GM23338 (cell line): ENCODE measurements around the gene TPSAB1. TPM values are rescaled to one million over a fixed set of nuclear protein-coding genes. Genes with fewer than 3 reads are reported as not detected.

Experiments used
- ATAC-seq: fragments of 200-7000 bp; cut with Tn5 transposase; 3 replicates; pipeline ENCODE4 v1.9.1; 2020
- DNase-seq: peaks from one replicate; pipeline ENCODE4 v3.0.0-alpha.2; 2015; ENCODE audit warnings: low spot score
- H2AFZ ChIP-seq: fragments of 200-600 bp; sonication (generic); 2 replicates; pipeline ENCODE4 v1.8.0; 2016; ENCODE audit warnings: antibody characterized with exemption, mild to moderate bottlenecking, moderate library complexity
- H3F3A ChIP-seq: fragments of 200-600 bp; sonication (generic); replicated peaks from 2 replicates; pipeline ENCODE4 v1.8.0; 2017; ENCODE audit warnings: antibody characterized with exemption, mixed run types, low read depth
- H3K27ac ChIP-seq: fragments of 200-600 bp; sonication (generic); 2 replicates; pipeline ENCODE4 v1.6.1; 2016; ENCODE audit warnings: low read depth
- H3K27me3 ChIP-seq: fragments of 200-600 bp; sonication (generic); 2 replicates; pipeline ENCODE4 v1.8.0; 2016; ENCODE audit warnings: mild to moderate bottlenecking, mixed run types, moderate library complexity; ENCODE audit not compliant: insufficient read depth
- H3K36me3 ChIP-seq: fragments of 200-600 bp; sonication (generic); 2 replicates; pipeline ENCODE4 v1.8.0; 2016; ENCODE audit warnings: mild to moderate bottlenecking; ENCODE audit not compliant: insufficient read depth
- H3K4me1 ChIP-seq: fragments of 200-600 bp; sonication (generic); 2 replicates; pipeline ENCODE4 v1.8.0; 2016; ENCODE audit warnings: mild to moderate bottlenecking, moderate library complexity; ENCODE audit not compliant: insufficient read depth
- H3K4me2 ChIP-seq: fragments of 200-600 bp; sonication (generic); 2 replicates; pipeline ENCODE4 v1.7.1; 2017; ENCODE audit warnings: mixed run types
- H3K4me3 ChIP-seq: fragments of 200-600 bp; sonication (generic); 2 replicates; pipeline ENCODE4 v1.6.1; 2016; ENCODE audit warnings: mixed run types
- H3K79me2 ChIP-seq: fragments of 200-600 bp; sonication (generic); replicated peaks from 2 replicates; pipeline ENCODE4 v1.8.0; 2017; ENCODE audit warnings: mild to moderate bottlenecking; ENCODE audit not compliant: insufficient read depth
- H3K9me2 ChIP-seq: fragments of 200-600 bp; sonication (generic); 2 replicates; pipeline ENCODE4 v1.8.0; 2017; ENCODE audit not compliant: insufficient read depth
- H4K20me1 ChIP-seq: fragments of 200-600 bp; sonication (generic); replicated peaks from 2 replicates; pipeline ENCODE4 v1.8.0; 2017; ENCODE audit warnings: mild to moderate bottlenecking; ENCODE audit not compliant: insufficient read depth
- H3K27ac Mint-ChIP-seq: 2 replicates; pipeline ENCODE4 v1.8.0; 2020; ENCODE audit warnings: inconsistent platforms, mild to moderate bottlenecking, moderate library complexity, mixed read lengths
- H3K27me3 Mint-ChIP-seq: 3 replicates; pipeline ENCODE4 v1.8.0; 2022; ENCODE audit warnings: low read depth, mild to moderate bottlenecking, moderate library complexity, mixed read lengths, inconsistent platforms; ENCODE audit not compliant: insufficient read depth, poor library complexity
- H3K36me3 Mint-ChIP-seq: 3 replicates; pipeline ENCODE4 v1.8.0; 2021; ENCODE audit warnings: low read depth, mild to moderate bottlenecking, inconsistent platforms, moderate library complexity, mixed read lengths
- H3K4me1 Mint-ChIP-seq: 3 replicates; pipeline ENCODE4 v1.8.0; 2020; ENCODE audit warnings: mild to moderate bottlenecking, inconsistent platforms, mixed read lengths
- H3K4me3 Mint-ChIP-seq: 3 replicates; pipeline ENCODE4 v1.8.0; 2021; ENCODE audit warnings: moderate library complexity, mild to moderate bottlenecking, inconsistent platforms, mixed read lengths
- H3K9me3 Mint-ChIP-seq: 3 replicates; pipeline ENCODE4 v1.8.0; 2020; ENCODE audit warnings: moderate library complexity, mild to moderate bottlenecking, inconsistent platforms, mixed read lengths
- CREB1 ChIP-seq: fragments of 250-450 bp; sonication (Bioruptor Pico); IDR thresholded peaks from 2 replicates; pipeline ENCODE4 v1.5.0; 2020; ENCODE audit warnings: low read depth, mild to moderate bottlenecking, moderate library complexity
- CTCF ChIP-seq, 2 experiments: fragments of 200-600 bp in 1 of 2; sonication (generic) in 1 of 2; conservative IDR thresholded peaks; 2 replicates each; pipeline versions ENCODE4 v1.5.1 to v1.6.1; 2016 to 2017; ENCODE audit warnings: antibody characterized with exemption in 2 of 2, low read depth in 2 of 2, mild to moderate bottlenecking in 2 of 2, moderate library complexity in 1 of 2
- ETS1 ChIP-seq: IDR thresholded peaks from 2 replicates; pipeline ENCODE4 v1.6.1; 2016; ENCODE audit warnings: antibody characterized with exemption
- EZH2 ChIP-seq: fragments of 200-600 bp; sonication (generic); IDR thresholded peaks from one replicate; pipeline ENCODE4 v1.8.0; 2017; ENCODE audit warnings: antibody characterized with exemption, mild to moderate bottlenecking, low read depth; ENCODE audit not compliant: unreplicated experiment
- EZH2phosphoT487 ChIP-seq: fragments of 200-600 bp; sonication (generic); IDR thresholded peaks from one replicate; pipeline ENCODE4 v1.8.1; 2018; ENCODE audit warnings: antibody characterized with exemption; ENCODE audit not compliant: unreplicated experiment
- NANOG ChIP-seq: IDR thresholded peaks from 2 replicates; pipeline ENCODE4 v1.6.1; 2016; ENCODE audit warnings: antibody characterized with exemption, borderline replicate concordance
- STAT1 ChIP-seq: IDR thresholded peaks from one replicate; pipeline ENCODE4 v1.6.1; 2016; ENCODE audit warnings: antibody characterized with exemption; ENCODE audit not compliant: unreplicated experiment
- ZNF114 ChIP-seq: fragments of 250-450 bp; sonication (Bioruptor Pico); IDR thresholded peaks from 2 replicates; pipeline ENCODE4 v1.5.0; 2020; ENCODE audit warnings: mild to moderate bottlenecking, moderate library complexity
- polyA plus RNA-seq: library from polyadenylated mRNA; unstranded; fragments of >200 nt; fragmentation: Nextera tagmentation; extraction: Ambion mirVana; gene quantifications from 2 replicates; pipeline ENCODE4 v1.2.1, GENCODE V29; 2016
- total RNA-seq: library from RNA; depleted of rRNA; stranded (reverse); fragments of >200 nt; shearing (Covaris generic); gene quantifications from 2 replicates; pipeline ENCODE4 v1.2.3, GENCODE V29; 2014
- TF ChIP-seq, protein P1 (sequence below): IDR thresholded peaks from one replicate; pipeline ENCODE4 v1.6.1; 2018; ENCODE audit warnings: antibody characterized with exemption; ENCODE audit not compliant: unreplicated experiment

Gene TPSAB1
- total and polyA plus RNA-seq, 2 experiments from 2014 or later = not detected

DNA sequence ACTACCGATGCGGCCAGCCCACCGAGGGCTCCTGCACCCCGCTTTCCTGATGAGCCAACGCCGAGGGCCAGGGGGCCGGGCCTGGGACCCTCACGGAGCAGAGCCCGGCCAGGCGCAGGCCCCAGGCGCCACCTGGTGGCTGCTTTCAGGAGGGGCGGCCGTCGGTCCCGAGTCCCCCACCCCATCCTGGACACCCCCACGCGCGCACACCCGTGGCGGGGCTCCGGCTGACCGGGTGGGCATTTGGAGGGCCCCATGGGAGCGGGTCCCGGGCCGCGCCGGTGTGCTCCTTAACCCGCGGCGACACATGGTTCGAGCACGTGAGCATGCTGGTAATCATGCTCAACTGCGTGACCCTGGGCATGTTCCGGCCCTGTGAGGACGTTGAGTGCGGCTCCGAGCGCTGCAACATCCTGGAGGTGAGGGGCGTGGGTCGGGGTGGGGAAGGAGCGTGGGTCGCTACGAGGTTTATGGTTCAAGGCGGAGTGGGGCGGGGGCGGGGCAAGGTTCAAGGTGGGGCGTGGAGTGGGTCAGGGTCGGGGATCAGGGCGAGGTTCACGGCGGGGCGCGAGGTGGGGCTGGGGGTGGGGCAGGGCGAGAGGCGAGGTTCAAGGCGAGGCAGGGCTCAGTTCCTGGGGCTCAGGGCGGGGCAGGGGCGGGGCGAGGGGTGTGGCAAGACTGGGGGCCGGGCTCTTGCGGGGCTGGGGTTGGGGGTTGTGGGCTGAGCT is 45.7 kb upstream of the TPSAB1 start:
- H3K4me2 ChIP-seq = no peak overlapping the region
- H3K4me3 Mint-ChIP-seq = no peak overlapping the region
- H3K4me1 Mint-ChIP-seq = peaks cover 3% of the 10 kb centered on the region; the same call in 1 of the 3 replicates
- no peaks in the 10 kb centered on the region for H3K27me3 ChIP-seq
- H3K9me2 ChIP-seq = no peaks in the 10 kb centered on the region
- H2AFZ ChIP-seq = no peak overlapping the region
- no peaks in the 10 kb centered on the region for H3K36me3 ChIP-seq
- no peaks in the 10 kb centered on the region for H3K36me3 Mint-ChIP-seq
- no peaks in the 10 kb centered on the region; the same call in 1 of the 2 replicates for H4K20me1 ChIP-seq
- no peaks in the 10 kb centered on the region for H3F3A ChIP-seq
- no peaks in the 10 kb centered on the region for H3K79me2 ChIP-seq
- TF ChIP-seq CTCF (conservative IDR thresholded peaks at IDR 0.05; ENCODE audit: low read depth in 2 of 2) (peak; percentile 70 to 77), CREB1 (CRISPR knock-in tag) (no peak), ETS1 (no peak), EZH2phosphoT487 (no peak), ZNF114 (CRISPR knock-in tag) (no peak), EZH2 (no peak)
- TF ChIP-seq, protein P1, sequence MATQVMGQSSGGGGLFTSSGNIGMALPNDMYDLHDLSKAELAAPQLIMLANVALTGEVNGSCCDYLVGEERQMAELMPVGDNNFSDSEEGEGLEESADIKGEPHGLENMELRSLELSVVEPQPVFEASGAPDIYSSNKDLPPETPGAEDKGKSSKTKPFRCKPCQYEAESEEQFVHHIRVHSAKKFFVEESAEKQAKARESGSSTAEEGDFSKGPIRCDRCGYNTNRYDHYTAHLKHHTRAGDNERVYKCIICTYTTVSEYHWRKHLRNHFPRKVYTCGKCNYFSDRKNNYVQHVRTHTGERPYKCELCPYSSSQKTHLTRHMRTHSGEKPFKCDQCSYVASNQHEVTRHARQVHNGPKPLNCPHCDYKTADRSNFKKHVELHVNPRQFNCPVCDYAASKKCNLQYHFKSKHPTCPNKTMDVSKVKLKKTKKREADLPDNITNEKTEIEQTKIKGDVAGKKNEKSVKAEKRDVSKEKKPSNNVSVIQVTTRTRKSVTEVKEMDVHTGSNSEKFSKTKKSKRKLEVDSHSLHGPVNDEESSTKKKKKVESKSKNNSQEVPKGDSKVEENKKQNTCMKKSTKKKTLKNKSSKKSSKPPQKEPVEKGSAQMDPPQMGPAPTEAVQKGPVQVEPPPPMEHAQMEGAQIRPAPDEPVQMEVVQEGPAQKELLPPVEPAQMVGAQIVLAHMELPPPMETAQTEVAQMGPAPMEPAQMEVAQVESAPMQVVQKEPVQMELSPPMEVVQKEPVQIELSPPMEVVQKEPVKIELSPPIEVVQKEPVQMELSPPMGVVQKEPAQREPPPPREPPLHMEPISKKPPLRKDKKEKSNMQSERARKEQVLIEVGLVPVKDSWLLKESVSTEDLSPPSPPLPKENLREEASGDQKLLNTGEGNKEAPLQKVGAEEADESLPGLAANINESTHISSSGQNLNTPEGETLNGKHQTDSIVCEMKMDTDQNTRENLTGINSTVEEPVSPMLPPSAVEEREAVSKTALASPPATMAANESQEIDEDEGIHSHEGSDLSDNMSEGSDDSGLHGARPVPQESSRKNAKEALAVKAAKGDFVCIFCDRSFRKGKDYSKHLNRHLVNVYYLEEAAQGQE = no peak
- H3K27ac Mint-ChIP-seq = no peak overlapping the region
- ATAC-seq (peak; percentile 84), DNase-seq (peak; percentile 66)
- 0 out of 3 replicates have a peak, but pooled peaks cover 2% of the 10 kb centered on the region for H3K9me3 Mint-ChIP-seq
- no peak overlapping the region for H3K4me3 ChIP-seq
- no peak overlapping the region for H3K27ac ChIP-seq
- no peaks in the 10 kb centered on the region for H3K4me1 ChIP-seq
- peaks cover 6% of the 10 kb centered on the region for H3K27me3 Mint-ChIP-seq

GRCh38 chr16:1195393-1195666 is 45.2 kb upstream of the TPSAB1 start:
- H2AFZ ChIP-seq = no peak overlapping the region
- no peaks in the 10 kb centered on the region for H3K36me3 Mint-ChIP-seq
- H3F3A ChIP-seq = no peaks in the 10 kb centered on the region
- H3K27ac Mint-ChIP-seq = no peak overlapping the region
- no peak overlapping the region for H3K4me3 ChIP-seq
- no peak overlapping the region for H3K4me3 Mint-ChIP-seq
- H3K9me3 Mint-ChIP-seq = 0 out of 3 replicates have a peak, but pooled peaks cover 3% of the 10 kb centered on the region
- H3K4me1 Mint-ChIP-seq = peaks cover 3% of the 10 kb centered on the region; the same call in 1 of the 3 replicates
- H3K79me2 ChIP-seq = no peaks in the 10 kb centered on the region
- no peak overlapping the region for H3K27ac ChIP-seq
- no peaks in the 10 kb centered on the region for H3K4me1 ChIP-seq
- no peaks in the 10 kb centered on the region for H3K27me3 ChIP-seq
- H3K27me3 Mint-ChIP-seq = peaks cover 6% of the 10 kb centered on the region
- no peak for DNase-seq
- no peaks in the 10 kb centered on the region for H3K36me3 ChIP-seq
- H4K20me1 ChIP-seq = no peaks in the 10 kb centered on the region; the same call in 1 of the 2 replicates
- no peaks in the 10 kb centered on the region for H3K9me2 ChIP-seq
- ATAC-seq = no peak
- H3K4me2 ChIP-seq = no peak overlapping the region
- TF ChIP-seq EZH2 (no peak), NANOG (no peak), CREB1 (CRISPR knock-in tag) (no peak), EZH2phosphoT487 (no peak), ETS1 (no peak), STAT1 (no peak), ZNF114 (CRISPR knock-in tag) (no peak)
